ENCODE measurements around the gene FOXP1.

The FOXP1 gene

GRCh38 chr3:71447197-71447596, 136.3 kb downstream of the FOXP1 start:
- peak; percentile 38 for DNase-seq (ENCODE audit: low read depth)
- TF ChIP-seq CTCF (IDR thresholded peaks at IDR 0.05; ENCODE audit: insufficient read depth, low read depth, low read length, missing control alignments) = no peak
- no peak overlapping the region for H3K4me3 ChIP-seq (ENCODE audit: low read length)

DNA sequence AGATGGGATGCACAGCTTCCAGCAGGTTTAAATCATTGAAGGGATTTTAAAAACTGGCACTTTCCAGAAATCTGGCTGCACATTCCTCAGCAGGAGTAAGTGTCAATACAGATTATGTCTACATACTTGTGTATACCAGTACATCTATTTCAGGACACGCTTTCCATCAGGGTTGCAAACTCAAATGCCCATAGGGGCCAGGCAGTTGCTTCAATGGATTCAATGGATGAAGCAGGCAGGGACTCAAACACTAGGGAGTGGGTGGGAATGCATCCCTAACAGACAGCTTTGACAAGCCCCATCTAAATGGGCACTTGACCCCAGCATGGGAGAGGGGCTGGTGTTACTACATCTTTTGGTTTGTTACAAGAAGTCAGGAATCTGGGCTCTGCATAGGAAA, 136.8 kb downstream of the FOXP1 start:
- DNase-seq (ENCODE audit: low read depth) = no peak
- no peak for TF ChIP-seq CTCF (IDR thresholded peaks at IDR 0.05; ENCODE audit: insufficient read depth, low read depth, low read length, missing control alignments)
- no peak overlapping the region for H3K4me3 ChIP-seq (ENCODE audit: low read length)

GRCh38 chr3:71446260-71446659, 137.3 kb downstream of the FOXP1 start:
- TF ChIP-seq CTCF (IDR thresholded peaks at IDR 0.05; ENCODE audit: insufficient read depth, low read depth, low read length, missing control alignments) = no peak
- no peak overlapping the region for H3K4me3 ChIP-seq (ENCODE audit: low read length)
- no peak for DNase-seq (ENCODE audit: low read depth)

DNA sequence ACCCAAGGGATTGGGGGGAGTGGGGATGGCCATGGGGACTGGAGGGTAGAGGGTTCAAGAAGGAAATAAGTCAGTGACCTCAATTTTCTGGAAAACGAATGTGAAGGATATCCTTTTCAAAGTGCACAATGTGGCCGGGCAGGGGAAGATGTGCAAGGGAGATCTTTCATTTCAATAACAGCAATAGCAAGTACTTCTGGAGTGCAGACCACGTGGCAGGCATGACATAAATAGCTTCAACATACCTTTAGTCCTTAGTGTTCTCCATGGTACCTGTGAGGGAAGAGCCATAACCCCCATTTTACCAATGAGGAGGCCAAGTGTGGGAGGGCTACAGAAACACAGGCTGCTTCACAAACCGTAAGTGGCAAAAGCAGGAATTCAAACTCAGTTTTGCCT, 138.7 kb downstream of the FOXP1 start:
- H3K4me3 ChIP-seq (ENCODE audit: low read length) = no peak overlapping the region
- no peak for DNase-seq (ENCODE audit: low read depth)
- TF ChIP-seq CTCF (IDR thresholded peaks at IDR 0.05; ENCODE audit: insufficient read depth, low read depth, low read length, missing control alignments) = no peak

GRCh38 chr3:71444028-71444860, 139.3 kb downstream of the FOXP1 start:
- H3K4me3 ChIP-seq (ENCODE audit: low read length) = no peak overlapping the region
- peak; percentile 98 for DNase-seq (ENCODE audit: low read depth)
- TF ChIP-seq CTCF (IDR thresholded peaks at IDR 0.05; ENCODE audit: insufficient read depth, low read depth, low read length, missing control alignments) = no peak

DNA sequence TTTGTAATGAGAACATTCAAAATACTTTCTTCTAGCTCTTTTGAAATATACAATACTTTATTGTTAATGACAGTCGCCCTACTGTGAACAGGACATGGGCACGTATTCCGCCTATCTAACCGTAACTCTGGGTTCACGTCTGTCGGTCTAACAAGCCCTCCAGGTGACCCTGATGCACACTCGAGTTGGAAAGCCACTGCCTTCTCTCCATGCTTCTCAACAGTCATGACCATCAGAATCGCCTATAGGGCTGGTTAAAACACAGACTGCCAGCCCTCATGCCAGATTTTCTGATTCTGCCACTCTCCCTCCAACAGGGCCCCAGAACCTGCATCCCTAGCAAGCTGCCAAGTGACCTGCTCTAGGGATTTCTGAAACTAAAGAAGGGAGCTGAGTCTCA, 140.2 kb downstream of the FOXP1 start:
- DNase-seq (ENCODE audit: low read depth) = no peak
- TF ChIP-seq CTCF (IDR thresholded peaks at IDR 0.05; ENCODE audit: insufficient read depth, low read depth, low read length, missing control alignments) = no peak
- no peak overlapping the region for H3K4me3 ChIP-seq (ENCODE audit: low read length)

DNA sequence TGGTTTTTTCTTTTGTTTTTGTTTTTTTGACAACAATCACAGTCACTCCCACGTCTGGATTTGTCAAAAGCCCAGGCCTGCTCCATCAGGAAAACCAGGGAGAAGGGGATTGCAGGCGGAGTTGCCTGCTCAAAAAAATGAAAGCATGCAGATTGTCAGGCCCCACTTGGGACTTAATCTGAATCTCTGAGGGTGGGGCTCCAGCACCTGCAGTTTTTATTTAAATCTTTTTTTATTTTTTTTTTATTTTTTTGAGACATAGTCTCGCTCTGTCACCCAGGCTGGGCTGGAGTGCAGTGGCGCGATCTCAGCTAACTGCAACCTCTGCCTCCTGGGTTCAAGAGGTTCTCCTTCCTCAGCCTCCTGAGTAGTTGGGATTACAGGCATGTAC, 140.9 kb downstream of the FOXP1 start:
- no peak for TF ChIP-seq CTCF (IDR thresholded peaks at IDR 0.05; ENCODE audit: insufficient read depth, low read depth, low read length, missing control alignments)
- no peak for DNase-seq (ENCODE audit: low read depth)
- H3K4me3 ChIP-seq (ENCODE audit: low read length) = no peak overlapping the region

All from epithelial cell of esophagus (primary cell).